OCI-LY7 (cell line): Measurements from ENCODE around the gene PTRHD1. TPM values are rescaled to one million over a fixed set of nuclear protein-coding genes. Genes with fewer than 3 reads are reported as not detected.

ENCODE experiments used
- BruUV-seq: library from RNA; stranded (reverse); fragments of 400-500 nt; replicated peaks from 2 replicates; lab custom pipeline; 2021; lab: Mats Ljungman, UMichigan
- CTCF ChIA-PET: fragments of 300-600 bp; sonication (Branson Sonifier 250); formaldehyde crosslinking; loops from one replicate; lab custom pipeline; 2022; ENCODE audit warnings: antibody characterized with exemption; ENCODE audit not compliant: unreplicated experiment; lab: Charles Lee
- POLR2A ChIA-PET: fragments of 300-600 bp; sonication (Branson Sonifier 250); formaldehyde crosslinking; loops from one replicate; lab custom pipeline; 2022; ENCODE audit warnings: antibody characterized with exemption; lab: Charles Lee
- DNase-seq: peaks from one replicate; pipeline ENCODE4 v3.0.0-alpha.2; 2015; ENCODE audit warnings: low spot score
- H2AFZ ChIP-seq: fragments of 200-600 bp; sonication (generic), shearing (Covaris generic); 2 replicates; pipeline ENCODE4 v1.6.1; 2014; ENCODE audit warnings: mild to moderate bottlenecking, antibody characterized with exemption, low read length, moderate library complexity
- H3K27ac ChIP-seq: fragments of 200-600 bp; sonication (generic); 2 replicates; pipeline ENCODE4 v1.5.1; 2014; ENCODE audit warnings: mixed run types, low read depth, mild to moderate bottlenecking, moderate library complexity, low read length, inconsistent platforms; ENCODE audit not compliant: poor library complexity, severe bottlenecking
- H3K36me3 ChIP-seq: fragments of 200-600 bp; sonication (generic); 2 replicates; pipeline ENCODE4 v1.6.1; 2014; ENCODE audit warnings: mild to moderate bottlenecking, antibody characterized with exemption, low read length, moderate library complexity, mixed read lengths; ENCODE audit not compliant: insufficient read depth
- H3K4me1 ChIP-seq: fragments of 200-600 bp; sonication (generic); 2 replicates; pipeline ENCODE4 v1.5.1; 2014; ENCODE audit warnings: mild to moderate bottlenecking, low read length; ENCODE audit not compliant: insufficient read depth, poor library complexity, severe bottlenecking
- H3K4me2 ChIP-seq: fragments of 200-600 bp; sonication (generic); 2 replicates; pipeline ENCODE4 v1.6.1; 2014; ENCODE audit warnings: mild to moderate bottlenecking, low read length
- H3K4me3 ChIP-seq: fragments of 200-600 bp; sonication (generic); 2 replicates; pipeline ENCODE4 v1.5.1; 2014; ENCODE audit warnings: mild to moderate bottlenecking, low read depth, low read length; ENCODE audit not compliant: poor library complexity, severe bottlenecking
- H3K79me2 ChIP-seq: fragments of 200-600 bp; sonication (generic); 2 replicates; pipeline ENCODE4 v1.6.1; 2016; ENCODE audit warnings: low read depth, mild to moderate bottlenecking, low read length, moderate library complexity, mixed read lengths; ENCODE audit not compliant: insufficient read depth
- H3K9me2 ChIP-seq: fragments of 200-600 bp; sonication (generic); 2 replicates; pipeline ENCODE4 v1.6.1; 2016; ENCODE audit warnings: mild to moderate bottlenecking, low read length, mixed read lengths; ENCODE audit not compliant: insufficient read depth
- H3K9me3 ChIP-seq: fragments of 200-600 bp; sonication (generic); 2 replicates; pipeline ENCODE4 v1.6.1; 2014; ENCODE audit warnings: mild to moderate bottlenecking, mixed run types, low read length, mixed read lengths
- H4K20me1 ChIP-seq: fragments of 200-600 bp; sonication (generic); 2 replicates; pipeline ENCODE4 v1.6.1; 2014; ENCODE audit warnings: mild to moderate bottlenecking, antibody characterized with exemption, low read length, moderate library complexity, mixed read lengths; ENCODE audit not compliant: insufficient read depth
- CTCF ChIP-seq: fragments of 200-600 bp; sonication (generic); conservative IDR thresholded peaks from 2 replicates; pipeline ENCODE4 v1.5.1; 2014; ENCODE audit warnings: mild to moderate bottlenecking, antibody characterized with exemption, low read length, moderate library complexity, mixed read lengths
- EZH2phosphoT487 ChIP-seq: fragments of 200-600 bp; sonication (generic); IDR thresholded peaks from 2 replicates; pipeline ENCODE4 v1.6.1; 2018; ENCODE audit warnings: low read depth, borderline replicate concordance, mild to moderate bottlenecking, mixed run types, antibody characterized with exemption, low read length, moderate library complexity, mixed read lengths
- intact Hi-C: fragments of 100-400 bp; cut with micrococcal nuclease; formaldehyde crosslinking; loops from one replicate; pipeline ENCODE4 v1.10.0; 2022; ENCODE audit not compliant: unreplicated experiment
- total RNA-seq, 2 experiments: library from RNA; depleted of rRNA in 1 of 2; stranded (reverse); fragments of >200 nt in 1 of 2; shearing (Covaris generic) in 1 of 2; gene quantifications; 2 replicates each; pipeline ENCODE4 v1.2.3, GENCODE V29; 2014 to 2022

The PTRHD1 gene
- total RNA-seq, 2 experiments from 2014 or later, result 43.9 to 55.0 TPM

GRCh38 chr2:24742730-24743129, 50.5 kb downstream of the PTRHD1 start:
- H3K79me2 ChIP-seq, result no peaks in the 10 kb centered on the region
- POLR2A ChIA-PET, result no interaction called here

DNA sequence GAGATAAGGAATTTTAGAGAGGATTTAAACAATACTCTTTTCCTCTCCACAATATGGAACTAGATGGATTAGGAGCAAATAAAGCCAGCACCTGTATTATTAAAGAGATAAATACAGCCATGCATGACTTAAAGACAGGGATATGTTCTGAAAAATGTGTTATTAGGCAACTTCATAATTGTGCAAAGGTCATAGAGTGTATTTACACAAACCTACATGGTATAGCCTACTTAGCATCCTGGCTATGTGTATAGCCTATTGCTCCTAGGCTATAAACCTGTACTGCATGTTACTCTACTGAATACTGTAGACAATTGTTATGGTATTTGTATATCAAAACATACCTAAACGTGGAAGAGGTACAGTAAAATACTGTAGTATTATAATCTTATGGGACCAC, 53.0 kb downstream of the PTRHD1 start:
- ChIA-PET POLR2A (interaction anchor here (0.6 to 1.6 kb wide), 3 partner anchors 21 to 479 kb away, joined by 4 to 5 read pairs (median 4); no protein-coding TSS in a partner anchor), CTCF (no interaction called here)
- Histone ChIP-seq H2AFZ (no peak overlapping the region), H3K9me2 (no peaks in the 10 kb centered on the region), H4K20me1 (no peaks in the 10 kb centered on the region), H3K4me3 (no peak overlapping the region), H3K4me2 (no peak overlapping the region), H3K4me1 (no peaks in the 10 kb centered on the region), H3K79me2 (no peaks in the 10 kb centered on the region), H3K27ac (no peak overlapping the region), H3K9me3 (no peaks in the 10 kb centered on the region), H3K36me3 (no peaks in the 10 kb centered on the region)
- no TSS peak for BruUV-seq
- no peak for TF ChIP-seq EZH2phosphoT487
- TF ChIP-seq CTCF, result no peak
- no peak for DNase-seq
- intact Hi-C loops, result no loop called here

More at GRCh38 chr2:24742730-24743129, 50.5 kb downstream of the PTRHD1 start:
- H3K9me3 ChIP-seq, result no peaks in the 10 kb centered on the region
- TF ChIP-seq CTCF (no peak), EZH2phosphoT487 (no peak)
- H4K20me1 ChIP-seq, result no peaks in the 10 kb centered on the region
- intact Hi-C loops, result no loop called here
- no peak overlapping the region for H3K27ac ChIP-seq
- CTCF ChIA-PET, result no interaction called here
- peaks cover 4% of the 10 kb centered on the region for H3K4me1 ChIP-seq
- H3K36me3 ChIP-seq, result no peaks in the 10 kb centered on the region
- no TSS peak for BruUV-seq
- H3K9me2 ChIP-seq, result no peaks in the 10 kb centered on the region
- no peak overlapping the region for H3K4me2 ChIP-seq
- H3K4me3 ChIP-seq, result no peak overlapping the region
- DNase-seq, result no peak
- no peak overlapping the region for H2AFZ ChIP-seq

Other genes starting within 250 kb of the PTRHD1 start
- 52.4 and 53.6 TPM in 2 replicates for gene CENPO, start within 50 bp of the PTRHD1 start, total RNA-seq (2014; rRNA removed; shearing (Covaris generic))
- gene CENPO, start within 50 bp of the PTRHD1 start, total RNA-seq (2022), result 59.2 and 65.1 TPM in 2 replicates
- gene ADCY3, start 126.8 kb upstream of the PTRHD1 start, total RNA-seq (2014; rRNA removed; shearing (Covaris generic)), result 34.1 and 45.8 TPM in 2 replicates
- 55.0 and 73.4 TPM in 2 replicates for gene ADCY3, start 126.8 kb upstream of the PTRHD1 start, total RNA-seq (2022)
- 3.6 and 13.5 TPM in 2 replicates for gene DNAJC27, start 178.6 kb upstream of the PTRHD1 start, total RNA-seq (2014; rRNA removed; shearing (Covaris generic))
- gene DNAJC27, start 178.6 kb upstream of the PTRHD1 start, total RNA-seq (2022), result 6.6 and 9.4 TPM in 2 replicates
- not detected in 2 replicates for gene EFR3B, start 248.7 kb upstream of the PTRHD1 start, total RNA-seq (2014; rRNA removed; shearing (Covaris generic))
- not detected in 2 replicates for gene EFR3B, start 248.7 kb upstream of the PTRHD1 start, total RNA-seq (2022)